ENCODE results near the gene TAS2R38. TPM values are rescaled to one million over a fixed set of nuclear protein-coding genes. Genes with fewer than 3 reads are reported as not detected.
"Not testable (repeated sequence)": the region's sequence is repeated elsewhere in the genome, so short reads cannot be mapped to it uniquely, and the experiment has no call there.

Gene TAS2R38
- polyA plus RNA-seq, 1 experiment = not detected

- no peak overlapping the region for H3K27ac ChIP-seq (ENCODE audit: low read depth, low read length)
- DNase-seq (ENCODE audit: low read depth, low spot score) = no peak
- no peaks in the 10 kb centered on the region for H3K27me3 ChIP-seq (ENCODE audit: control insufficient read depth, insufficient read depth, low read length)
- ChIA-PET POLR2A (no interaction called here), CTCF (no interaction called here)
- H3K4me3 ChIP-seq (ENCODE audit: low read depth, low read length) = no peak overlapping the region
- peaks cover 13% of the 10 kb centered on the region for H3K9me3 ChIP-seq (ENCODE audit: control insufficient read depth, insufficient read depth, low read length)
- no peak for TF ChIP-seq CTCF (IDR thresholded peaks at IDR 0.05; ENCODE audit: low read depth, low read length)
These were observed 16.6 kb upstream of the TAS2R38 start for GRCh38 chr7:141990011-141990725.

- CTCF ChIA-PET; H3K27me3 ChIP-seq (ENCODE audit: control insufficient read depth, insufficient read depth, low read length); H3K4me3 ChIP-seq (ENCODE audit: low read depth, low read length); POLR2A ChIA-PET; H3K27ac ChIP-seq (ENCODE audit: low read depth, low read length); DNase-seq (ENCODE audit: low read depth, low spot score): not testable (repeated sequence)
- peaks cover 13% of the 10 kb centered on the region for H3K9me3 ChIP-seq (ENCODE audit: control insufficient read depth, insufficient read depth, low read length)
These were observed 14.2 kb upstream of the TAS2R38 start for GRCh38 chr7:141987803-141988202.

- peaks cover 13% of the 10 kb centered on the region for H3K9me3 ChIP-seq (ENCODE audit: control insufficient read depth, insufficient read depth, low read length)
- CTCF ChIA-PET = no interaction called here
- no peak overlapping the region for H3K4me3 ChIP-seq (ENCODE audit: low read depth, low read length)
- H3K27ac ChIP-seq (ENCODE audit: low read depth, low read length) = no peak overlapping the region
- no peaks in the 10 kb centered on the region for H3K27me3 ChIP-seq (ENCODE audit: control insufficient read depth, insufficient read depth, low read length)
- POLR2A ChIA-PET = no interaction called here
- TF ChIP-seq CTCF (IDR thresholded peaks at IDR 0.05; ENCODE audit: low read depth, low read length) = no peak
- no peak for DNase-seq (ENCODE audit: low read depth, low spot score)
These were observed 13.3 kb upstream of the TAS2R38 start for GRCh38 chr7:141986923-141987322.

GRCh38 chr7:141985926-141986325 is 12.4 kb upstream of the TAS2R38 start:
- H3K4me3 ChIP-seq (ENCODE audit: low read depth, low read length); H3K27me3 ChIP-seq (ENCODE audit: control insufficient read depth, insufficient read depth, low read length); H3K27ac ChIP-seq (ENCODE audit: low read depth, low read length); POLR2A ChIA-PET; DNase-seq (ENCODE audit: low read depth, low spot score); CTCF ChIA-PET: not testable (repeated sequence)
- H3K9me3 ChIP-seq (ENCODE audit: control insufficient read depth, insufficient read depth, low read length) = peaks cover 13% of the 10 kb centered on the region

GRCh38 chr7:141979568-141979967 is 6.0 kb upstream of the TAS2R38 start:
- ChIA-PET CTCF (no interaction called here), POLR2A (no interaction called here)
- TF ChIP-seq CTCF (IDR thresholded peaks at IDR 0.05; ENCODE audit: low read depth, low read length) = no peak
- Histone ChIP-seq H3K9me3 (ENCODE audit: control insufficient read depth, insufficient read depth, low read length) (peaks cover 14% of the 10 kb centered on the region), H3K4me3 (ENCODE audit: low read depth, low read length) (no peak overlapping the region), H3K27ac (ENCODE audit: low read depth, low read length) (no peak overlapping the region), H3K27me3 (ENCODE audit: control insufficient read depth, insufficient read depth, low read length) (no peaks in the 10 kb centered on the region)
- DNase-seq (ENCODE audit: low read depth, low spot score) = no peak

GRCh38 chr7:141978351-141978750 is 4.8 kb upstream of the TAS2R38 start:
- no peak for TF ChIP-seq CTCF (IDR thresholded peaks at IDR 0.05; ENCODE audit: low read depth, low read length)
- Histone ChIP-seq H3K9me3 (ENCODE audit: control insufficient read depth, insufficient read depth, low read length) (peaks cover 14% of the 10 kb centered on the region), H3K27me3 (ENCODE audit: control insufficient read depth, insufficient read depth, low read length) (no peaks in the 10 kb centered on the region), H3K4me3 (ENCODE audit: low read depth, low read length) (no peak overlapping the region), H3K27ac (ENCODE audit: low read depth, low read length) (no peak overlapping the region)
- DNase-seq (ENCODE audit: low read depth, low spot score) = no peak
- CTCF ChIA-PET = no interaction called here
- POLR2A ChIA-PET = no interaction called here
